Measurements from ENCODE around the gene KRT17. TPM values are rescaled to one million over a fixed set of nuclear protein-coding genes. Genes with fewer than 3 reads are reported as not detected.

KRT17 gene
- total and polyA plus RNA-seq, 2 donors (not counting 1 experiment from before 2014, with no cell fraction given) = not detected

- TF ChIP-seq EZH2 (IDR thresholded peaks at IDR 0.05; ENCODE audit: borderline replicate concordance, insufficient read depth, low read depth, low read length, poor library complexity, severe bottlenecking) (no peak), CTCF (IDR thresholded peaks at IDR 0.05) (peak; percentile 74)
- Histone ChIP-seq H2AFZ (ENCODE audit: insufficient read depth, low read depth, low read length, poor library complexity, severe bottlenecking) (peak overlapping the region; percentile 91), H3K36me3 (replicated peaks in 1 of 2; ENCODE audit: control extremely low read depth in 1 of 2, control insufficient read depth in 1 of 2, extremely low read depth in 1 of 2, insufficient read depth in 2 of 2, low read length in 1 of 2) (no peaks in the 10 kb centered on the region), H3K4me2 (replicated peaks; ENCODE audit: low read depth, low read length, poor library complexity, severe bottlenecking) (peak overlapping the region; percentile 95), H3K9ac (ENCODE audit: low read length) (peak overlapping the region; percentile 64), H3K27ac (ENCODE audit: low read length in 2 of 2) (peak overlapping the region in 1 of 2 donors; percentile 17), H3K4me1 (ENCODE audit: control insufficient read depth in 2 of 2, insufficient read depth in 2 of 2, low read length in 2 of 2) (peaks cover 9 to 18% of the 10 kb centered on the region in 2 donors), H3K79me2 (ENCODE audit: control insufficient read depth, insufficient read depth, low read length) (no peaks in the 10 kb centered on the region), H3K9me3 (ENCODE audit: control extremely low read depth in 1 of 3, control insufficient read depth in 2 of 3, insufficient read depth in 1 of 3, low read length in 2 of 3) (no peaks in the 10 kb centered on the region), H3K4me3 (ENCODE audit: control extremely low read depth in 1 of 5, extremely low read depth in 1 of 5, insufficient read depth in 1 of 5, low read depth in 2 of 5, low read length in 4 of 5) (peak overlapping the region; percentile 23 to 74 (median 55)), H3K27me3 (replicated peaks in 1 of 4; ENCODE audit: control extremely low read depth in 1 of 4, control insufficient read depth in 3 of 4, insufficient read depth in 4 of 4, low read length in 3 of 4) (peaks cover 0 to 5% (median 1%) of the 10 kb centered on the region in 4 experiments), H4K20me1 (ENCODE audit: control insufficient read depth, insufficient read depth, low read length, poor library complexity, severe bottlenecking) (no peaks in the 10 kb centered on the region)
- ChIA-PET POLR2A (interaction anchor here (0.7 to 1.6 kb wide), 5 partner anchors 14 to 316 kb away, joined by 3 to 13 read pairs (median 6); no protein-coding TSS in a partner anchor), CTCF (interaction anchor here (0.6 to 11.9 kb wide), 55 partner anchors 9 to 1578 kb away, joined by 3 to 438 read pairs (median 4); partner anchors contain the start of genes EIF1 and KRT36)
- WGBS (ENCODE audit: insufficient coverage) = 1% methylated on average over 29 of the region's 39 CpGs
- Mint-ChIP-seq H3K9me3 (ENCODE audit: insufficient read depth) (no peaks in the 10 kb centered on the region), H3K27me3 (no peaks in the 10 kb centered on the region), H3K4me3 (peak overlapping the region; percentile 60), H3K4me1 (peaks cover 12% of the 10 kb centered on the region), H3K27ac (peak overlapping the region; percentile 51)
- ATAC-seq (ENCODE audit: low read depth) (peak; percentile 92), DNase-seq (peak; percentile 90)
- intact Hi-C loops (cut with micrococcal nuclease) = loop anchor here (1.0 to 5.0 kb wide), 6 partner anchors 18 to 1026 kb away; no protein-coding TSS in a partner anchor
Measured at GRCh38 chr17:41648411-41649195, 24.2 kb upstream of the KRT17 start.
